ENCODE data around the gene BRD2.

Gene BRD2

GRCh38 chr6:32936239-32937152, 31.9 kb upstream of the BRD2 start:
- Histone ChIP-seq H3K4me2 (ENCODE audit: low read depth, low read length) (no peak overlapping the region), H2AFZ (ENCODE audit: low read length) (no peak overlapping the region), H3K4me3 (ENCODE audit: low read length) (no peak overlapping the region), H3K27me3 (replicated peaks; ENCODE audit: insufficient read depth, low read length) (no peaks in the 10 kb centered on the region), H3K27ac (ENCODE audit: low read length) (no peak overlapping the region), H3K9me3 (replicated peaks; ENCODE audit: insufficient read depth, low read length) (no peaks in the 10 kb centered on the region), H3K4me1 (ENCODE audit: low read length) (peaks cover 13% of the 10 kb centered on the region), H3K9me2 (replicated peaks; ENCODE audit: insufficient read depth, low read length) (no peaks in the 10 kb centered on the region), H3F3A (ENCODE audit: insufficient read depth, low read length) (peaks cover 4% of the 10 kb centered on the region; the same call in 1 of the 2 replicates), H4K20me1 (ENCODE audit: insufficient read depth, low read length) (no peaks in the 10 kb centered on the region), H3K79me2 (ENCODE audit: low read length) (no peaks in the 10 kb centered on the region), H3K9ac (ENCODE audit: low read length) (no peak overlapping the region), H3K36me3 (replicated peaks; ENCODE audit: insufficient read depth, low read length) (no peaks in the 10 kb centered on the region)
- DNase-seq, result no peak
- TF ChIP-seq EZH2 (optimal IDR thresholded peaks at IDR 0.05; ENCODE audit: low read depth, low read length) (no peak), EZH2phosphoT487 (IDR thresholded peaks at IDR 0.05; ENCODE audit: low read length) (no peak)
- TF ChIP-seq, protein P1, sequence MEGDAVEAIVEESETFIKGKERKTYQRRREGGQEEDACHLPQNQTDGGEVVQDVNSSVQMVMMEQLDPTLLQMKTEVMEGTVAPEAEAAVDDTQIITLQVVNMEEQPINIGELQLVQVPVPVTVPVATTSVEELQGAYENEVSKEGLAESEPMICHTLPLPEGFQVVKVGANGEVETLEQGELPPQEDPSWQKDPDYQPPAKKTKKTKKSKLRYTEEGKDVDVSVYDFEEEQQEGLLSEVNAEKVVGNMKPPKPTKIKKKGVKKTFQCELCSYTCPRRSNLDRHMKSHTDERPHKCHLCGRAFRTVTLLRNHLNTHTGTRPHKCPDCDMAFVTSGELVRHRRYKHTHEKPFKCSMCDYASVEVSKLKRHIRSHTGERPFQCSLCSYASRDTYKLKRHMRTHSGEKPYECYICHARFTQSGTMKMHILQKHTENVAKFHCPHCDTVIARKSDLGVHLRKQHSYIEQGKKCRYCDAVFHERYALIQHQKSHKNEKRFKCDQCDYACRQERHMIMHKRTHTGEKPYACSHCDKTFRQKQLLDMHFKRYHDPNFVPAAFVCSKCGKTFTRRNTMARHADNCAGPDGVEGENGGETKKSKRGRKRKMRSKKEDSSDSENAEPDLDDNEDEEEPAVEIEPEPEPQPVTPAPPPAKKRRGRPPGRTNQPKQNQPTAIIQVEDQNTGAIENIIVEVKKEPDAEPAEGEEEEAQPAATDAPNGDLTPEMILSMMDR (IDR thresholded peaks at IDR 0.05; ENCODE audit: low read length), result no peak

GRCh38 chr6:32937230-32937633, 31.2 kb upstream of the BRD2 start:
- H3K36me3 ChIP-seq (replicated peaks; ENCODE audit: insufficient read depth, low read length), result no peaks in the 10 kb centered on the region
- H3F3A ChIP-seq (ENCODE audit: insufficient read depth, low read length), result peaks cover 6% of the 10 kb centered on the region; the same call in 1 of the 2 replicates

GRCh38 chr6:32938494-32938893, 29.9 kb upstream of the BRD2 start:
- Histone ChIP-seq H3K27ac (ENCODE audit: low read length) (no peak overlapping the region), H4K20me1 (ENCODE audit: insufficient read depth, low read length) (no peaks in the 10 kb centered on the region), H3K9ac (ENCODE audit: low read length) (no peak overlapping the region), H3F3A (ENCODE audit: insufficient read depth, low read length) (peaks cover 9% of the 10 kb centered on the region; the same call in 1 of the 2 replicates), H3K9me2 (replicated peaks; ENCODE audit: insufficient read depth, low read length) (no peaks in the 10 kb centered on the region), H3K4me3 (ENCODE audit: low read length) (no peak overlapping the region), H3K4me2 (ENCODE audit: low read depth, low read length) (no peak overlapping the region), H3K4me1 (ENCODE audit: low read length) (peaks cover 21% of the 10 kb centered on the region), H3K79me2 (ENCODE audit: low read length) (no peaks in the 10 kb centered on the region), H3K9me3 (replicated peaks; ENCODE audit: insufficient read depth, low read length) (no peaks in the 10 kb centered on the region), H2AFZ (ENCODE audit: low read length) (no peak overlapping the region), H3K36me3 (replicated peaks; ENCODE audit: insufficient read depth, low read length) (no peaks in the 10 kb centered on the region), H3K27me3 (replicated peaks; ENCODE audit: insufficient read depth, low read length) (0 out of 2 replicates have a peak, but pooled peaks cover 2% of the 10 kb centered on the region)
- DNase-seq, result no peak
- TF ChIP-seq, protein P1 (IDR thresholded peaks at IDR 0.05; ENCODE audit: low read length), result no peak
- TF ChIP-seq EZH2 (optimal IDR thresholded peaks at IDR 0.05; ENCODE audit: low read depth, low read length) (no peak), EZH2phosphoT487 (IDR thresholded peaks at IDR 0.05; ENCODE audit: low read length) (no peak)

More at GRCh38 chr6:32937230-32937633, 31.2 kb upstream of the BRD2 start:
- H3K27me3 ChIP-seq (replicated peaks; ENCODE audit: insufficient read depth, low read length), result no peaks in the 10 kb centered on the region
- no peaks in the 10 kb centered on the region for H3K9me3 ChIP-seq (replicated peaks; ENCODE audit: insufficient read depth, low read length)
- no peak overlapping the region for H3K27ac ChIP-seq (ENCODE audit: low read length)
- TF ChIP-seq EZH2phosphoT487 (IDR thresholded peaks at IDR 0.05; ENCODE audit: low read length), result no peak
- no peak for TF ChIP-seq EZH2 (optimal IDR thresholded peaks at IDR 0.05; ENCODE audit: low read depth, low read length)
- TF ChIP-seq, protein P1 (IDR thresholded peaks at IDR 0.05; ENCODE audit: low read length), result no peak
- no peak overlapping the region for H3K9ac ChIP-seq (ENCODE audit: low read length)
- no peak for DNase-seq
- no peaks in the 10 kb centered on the region for H3K9me2 ChIP-seq (replicated peaks; ENCODE audit: insufficient read depth, low read length)
- no peaks in the 10 kb centered on the region for H3K79me2 ChIP-seq (ENCODE audit: low read length)
- no peak overlapping the region for H3K4me3 ChIP-seq (ENCODE audit: low read length)
- peaks cover 14% of the 10 kb centered on the region for H3K4me1 ChIP-seq (ENCODE audit: low read length)
- H4K20me1 ChIP-seq (ENCODE audit: insufficient read depth, low read length), result no peaks in the 10 kb centered on the region
- no peak overlapping the region for H3K4me2 ChIP-seq (ENCODE audit: low read depth, low read length)
- H2AFZ ChIP-seq (ENCODE audit: low read length), result no peak overlapping the region
